Upper lobe of left lung (tissue), 4 donors: ENCODE data around the gene TDRD7.

Source experiments
- CTCF ChIP-seq, 6 experiments: fragments of 450-650 bp in 4 of 6; fragments of 200-600 bp in 2 of 6; sonication (generic) in 2 of 6; IDR thresholded peaks; one replicate each; pipeline ENCODE4 v1.5.1; 2016 to 2019; ENCODE audit warnings: antibody characterized with exemption in 6 of 6
- EP300 ChIP-seq, 4 donors: sonication (generic); formaldehyde crosslinking; IDR thresholded peaks; one replicate each; pipeline ENCODE4 v1.5.1; 2017; ENCODE audit warnings: antibody characterized with exemption in 4 of 4, control low read depth in 2 of 4

- TF ChIP-seq CTCF (IDR thresholded peaks at IDR 0.05) (no peak), EP300 (IDR thresholded peaks at IDR 0.05) (no peak)
Measured at GRCh38 chr9:97524424-97524823, 112.5 kb downstream of the TDRD7 start.
